GM12874 (cell line): ENCODE measurements around the gene STOML1.

Experiments
- TF ChIP-seq, protein P1 (sequence below): IDR thresholded peaks from 2 replicates; pipeline ENCODE4 v1.5.1; 2011; ENCODE audit warnings: low read depth, mild to moderate bottlenecking, control low read depth, low read length, moderate library complexity; ENCODE audit not compliant: insufficient read depth

Gene STOML1, protein sequence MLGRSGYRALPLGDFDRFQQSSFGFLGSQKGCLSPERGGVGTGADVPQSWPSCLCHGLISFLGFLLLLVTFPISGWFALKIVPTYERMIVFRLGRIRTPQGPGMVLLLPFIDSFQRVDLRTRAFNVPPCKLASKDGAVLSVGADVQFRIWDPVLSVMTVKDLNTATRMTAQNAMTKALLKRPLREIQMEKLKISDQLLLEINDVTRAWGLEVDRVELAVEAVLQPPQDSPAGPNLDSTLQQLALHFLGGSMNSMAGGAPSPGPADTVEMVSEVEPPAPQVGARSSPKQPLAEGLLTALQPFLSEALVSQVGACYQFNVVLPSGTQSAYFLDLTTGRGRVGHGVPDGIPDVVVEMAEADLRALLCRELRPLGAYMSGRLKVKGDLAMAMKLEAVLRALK

DNA sequence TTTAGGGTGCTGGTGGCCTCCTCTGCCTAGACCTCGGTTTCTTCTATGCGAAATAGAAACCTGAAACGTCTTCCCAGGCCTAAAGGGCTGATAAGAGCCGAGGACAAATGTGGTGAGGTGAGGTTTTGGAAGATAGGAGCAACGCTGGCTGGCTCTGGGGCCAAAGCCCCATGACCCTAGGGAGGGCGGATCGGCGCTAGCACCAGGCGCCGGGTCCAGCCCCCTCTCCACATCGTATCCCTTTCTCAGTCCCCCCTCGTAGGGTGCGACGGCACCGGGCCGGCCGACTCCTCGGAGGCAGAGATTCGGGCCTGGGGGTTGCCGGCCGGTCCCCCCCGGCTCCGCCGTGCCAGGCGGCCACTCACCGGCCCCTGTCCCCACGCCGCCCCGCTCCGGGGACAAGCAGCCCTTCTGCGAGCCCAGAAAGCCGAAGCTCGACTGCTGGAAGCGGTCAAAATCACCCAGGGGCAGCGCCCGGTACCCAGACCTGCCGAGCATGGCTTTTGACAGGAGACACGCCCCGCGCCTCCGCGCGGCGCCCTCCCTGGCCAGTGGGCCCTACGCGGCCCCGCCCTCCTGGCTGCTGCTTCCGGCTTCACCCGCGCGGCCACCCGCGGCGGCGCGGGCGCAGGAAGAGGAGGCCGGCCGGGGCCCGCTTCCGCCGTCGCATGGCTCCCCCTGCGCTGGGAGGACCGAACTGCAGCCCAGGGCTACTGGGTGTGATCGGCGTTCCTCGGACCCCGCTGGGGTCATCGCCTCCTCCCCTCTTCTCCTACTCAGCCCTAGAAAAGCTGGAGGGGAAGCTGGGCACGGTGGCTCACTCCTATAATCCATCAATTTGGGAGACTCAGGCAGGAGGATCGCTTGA lies at the start of gene STOML1:
STOML1 (minus strand) TSS at position 570 of the 868 bp plus-strand sequence; CDS start at position 498, 72 bp downstream.
- TF ChIP-seq, protein P1, sequence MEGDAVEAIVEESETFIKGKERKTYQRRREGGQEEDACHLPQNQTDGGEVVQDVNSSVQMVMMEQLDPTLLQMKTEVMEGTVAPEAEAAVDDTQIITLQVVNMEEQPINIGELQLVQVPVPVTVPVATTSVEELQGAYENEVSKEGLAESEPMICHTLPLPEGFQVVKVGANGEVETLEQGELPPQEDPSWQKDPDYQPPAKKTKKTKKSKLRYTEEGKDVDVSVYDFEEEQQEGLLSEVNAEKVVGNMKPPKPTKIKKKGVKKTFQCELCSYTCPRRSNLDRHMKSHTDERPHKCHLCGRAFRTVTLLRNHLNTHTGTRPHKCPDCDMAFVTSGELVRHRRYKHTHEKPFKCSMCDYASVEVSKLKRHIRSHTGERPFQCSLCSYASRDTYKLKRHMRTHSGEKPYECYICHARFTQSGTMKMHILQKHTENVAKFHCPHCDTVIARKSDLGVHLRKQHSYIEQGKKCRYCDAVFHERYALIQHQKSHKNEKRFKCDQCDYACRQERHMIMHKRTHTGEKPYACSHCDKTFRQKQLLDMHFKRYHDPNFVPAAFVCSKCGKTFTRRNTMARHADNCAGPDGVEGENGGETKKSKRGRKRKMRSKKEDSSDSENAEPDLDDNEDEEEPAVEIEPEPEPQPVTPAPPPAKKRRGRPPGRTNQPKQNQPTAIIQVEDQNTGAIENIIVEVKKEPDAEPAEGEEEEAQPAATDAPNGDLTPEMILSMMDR: peak; percentile 94

DNA sequence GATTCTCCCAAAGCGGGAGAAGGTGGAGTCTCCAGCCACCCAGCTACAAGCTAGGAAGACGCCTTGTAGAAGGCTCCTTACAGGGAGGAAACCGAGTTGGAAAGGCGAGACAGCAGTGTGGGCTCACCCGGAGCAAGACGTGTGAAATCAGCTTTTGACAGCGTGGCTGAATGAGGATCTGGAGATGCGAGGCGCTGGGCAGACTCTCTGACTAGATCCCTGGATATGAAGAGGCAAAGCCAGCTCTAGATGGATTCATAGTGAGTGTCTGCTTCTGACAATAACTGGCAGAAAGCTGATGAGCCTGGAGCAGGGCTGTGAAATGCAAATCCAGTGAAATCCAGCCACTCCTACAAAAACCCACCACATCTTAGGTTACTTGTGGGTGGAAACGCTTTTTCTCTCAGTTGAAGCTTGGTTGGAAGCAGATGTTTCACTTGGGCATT lies 49.2 kb upstream of the STOML1 start:
- TF ChIP-seq, protein P1: no peak

DNA sequence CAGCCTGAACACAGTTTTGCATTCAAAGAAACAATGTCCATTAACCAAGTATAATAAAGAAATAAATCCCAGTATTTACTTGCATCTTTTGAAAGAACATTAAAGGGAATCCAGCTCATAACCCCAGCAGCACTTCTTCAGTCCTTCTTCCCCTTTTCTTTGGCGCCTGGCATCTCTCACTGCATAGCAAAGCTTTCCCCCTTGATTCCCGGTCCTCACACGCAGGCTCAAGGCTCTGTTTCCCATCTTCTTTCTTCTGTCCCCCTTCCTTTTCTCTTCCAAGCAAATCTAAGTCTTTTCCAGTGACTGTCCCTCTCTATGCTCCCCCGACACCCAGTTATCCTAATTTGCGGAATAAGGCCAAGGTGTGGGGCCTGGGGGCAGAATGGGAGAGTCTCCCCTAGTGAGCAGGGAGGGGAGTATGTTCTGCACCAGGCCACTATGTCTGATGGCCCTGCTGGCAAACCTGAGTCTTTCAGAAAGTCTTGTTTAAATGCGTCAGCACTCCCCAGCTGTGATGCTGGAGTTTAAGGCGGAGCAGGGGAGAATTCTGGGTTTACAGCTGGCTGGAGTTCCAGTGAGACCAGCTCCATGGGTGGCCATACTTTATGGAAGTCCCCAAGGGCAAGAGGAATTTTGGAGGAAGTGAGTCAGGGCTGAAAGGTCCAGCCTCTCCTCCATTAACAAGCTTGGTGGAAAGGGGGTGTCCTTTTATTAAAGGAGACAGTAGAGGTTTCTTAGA lies 48.2 kb upstream of the STOML1 start:
- TF ChIP-seq, protein P1: no peak

DNA sequence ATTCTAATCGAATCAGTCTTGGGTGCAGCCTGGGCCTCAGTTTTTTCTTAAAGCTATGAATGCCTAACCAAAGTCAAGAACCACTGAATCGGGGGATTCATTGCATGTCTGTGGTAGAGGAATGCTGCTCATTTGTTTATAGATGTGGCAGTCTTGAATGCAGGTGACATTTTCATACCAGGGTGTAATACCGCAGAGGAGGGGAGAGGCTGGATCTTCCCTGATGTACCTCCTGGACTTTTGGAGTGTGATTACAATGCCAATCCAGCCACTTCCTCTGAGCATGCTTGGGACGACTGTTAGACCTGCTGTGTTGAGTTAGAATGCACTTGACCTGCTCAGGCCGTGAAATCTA lies 47.5 kb upstream of the STOML1 start:
- TF ChIP-seq, protein P1: no peak

DNA sequence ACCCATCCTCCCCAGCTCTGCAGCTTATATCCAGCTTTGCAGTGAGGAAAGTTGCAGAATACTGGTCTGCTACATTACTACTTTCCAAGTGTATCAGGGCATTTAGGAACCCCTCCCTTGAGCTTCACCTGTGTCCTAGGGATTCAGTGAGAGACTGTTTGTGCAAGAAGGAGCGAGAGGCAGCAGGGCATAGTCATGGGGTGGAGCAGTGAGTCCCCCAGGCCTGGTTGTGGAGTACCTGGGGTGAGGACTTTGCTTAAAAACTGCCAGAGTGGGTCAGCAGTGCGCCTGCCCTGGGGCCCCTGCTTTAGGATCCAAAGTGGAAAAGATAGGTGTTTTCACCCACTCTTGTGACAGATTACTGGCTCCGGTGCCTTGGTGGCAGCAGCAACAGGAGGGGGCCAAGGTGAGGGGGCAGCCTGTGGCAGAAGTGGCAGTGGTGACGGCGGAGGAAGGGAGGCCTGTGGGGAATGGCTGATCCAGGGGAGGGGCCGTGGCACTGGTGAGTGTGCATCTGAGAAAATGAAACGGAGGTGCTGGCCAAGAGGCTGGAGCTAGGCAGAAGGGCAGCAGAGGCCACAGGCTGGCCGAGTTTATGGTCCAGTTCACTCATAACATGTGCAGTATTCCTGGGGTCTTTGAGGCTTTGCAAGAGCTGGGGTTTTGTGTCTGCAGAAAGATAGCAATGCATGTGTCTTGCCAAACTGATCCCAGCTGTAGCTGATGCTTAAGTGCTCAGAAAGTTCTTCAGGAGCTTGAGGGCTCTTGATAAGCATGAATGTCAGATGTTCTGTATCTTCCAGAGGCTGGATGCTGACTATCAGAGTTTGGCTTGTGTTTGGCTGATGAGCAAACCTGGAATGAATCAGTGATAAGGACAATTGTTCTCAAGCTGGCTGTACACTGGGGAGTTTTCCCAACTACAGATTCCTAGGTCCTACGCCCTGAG lies 46.9 kb upstream of the STOML1 start:
- TF ChIP-seq, protein P1: no peak

DNA sequence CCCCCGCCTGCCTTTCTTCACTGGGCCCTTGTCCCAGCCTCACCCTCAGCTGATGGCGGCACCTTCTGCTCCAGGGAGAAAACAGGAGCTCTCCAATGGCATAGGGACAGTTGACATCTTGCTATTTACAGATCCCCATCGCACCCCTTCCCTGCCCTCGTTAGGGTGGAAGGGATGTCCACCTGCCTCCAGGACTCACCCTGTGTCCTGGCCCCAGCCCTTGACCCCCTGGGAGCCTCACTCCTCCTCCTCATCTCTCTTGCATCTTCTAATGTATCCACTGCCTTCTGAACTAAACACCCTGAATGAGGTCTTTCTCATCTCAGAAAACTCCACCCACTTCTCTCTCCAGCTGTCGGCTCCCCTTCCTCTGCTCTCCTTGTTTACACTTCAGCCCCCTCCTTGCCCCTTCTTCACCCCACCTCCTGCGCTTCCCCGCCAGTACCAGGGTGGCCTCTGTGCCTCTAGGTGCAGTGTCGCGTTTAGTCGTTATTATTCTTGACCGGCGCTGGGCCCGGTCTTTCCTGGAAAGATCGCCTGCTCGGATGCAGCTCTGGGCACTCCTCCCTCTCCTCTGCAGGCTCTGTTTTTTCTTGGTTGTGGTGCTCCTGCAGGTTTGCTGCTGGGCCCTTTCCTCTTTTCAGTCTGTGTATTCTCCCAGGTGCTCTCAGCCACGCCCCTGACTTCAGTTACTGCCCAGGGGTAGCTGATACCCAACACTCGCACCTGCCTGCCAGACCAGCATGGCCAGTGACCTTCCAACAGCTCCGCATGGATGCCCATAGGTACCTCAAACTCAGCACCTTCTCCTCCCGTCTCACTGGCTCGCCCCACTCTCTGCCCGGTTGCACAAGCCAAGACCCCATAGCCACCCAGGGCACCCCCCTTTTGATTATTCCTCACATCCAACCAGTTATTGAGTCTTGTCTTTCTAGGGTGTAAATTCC lies 45.3 kb upstream of the STOML1 start:
- TF ChIP-seq, protein P1: no peak
